ENCODE results near the gene P2RX6.

The P2RX6 gene

DNA sequence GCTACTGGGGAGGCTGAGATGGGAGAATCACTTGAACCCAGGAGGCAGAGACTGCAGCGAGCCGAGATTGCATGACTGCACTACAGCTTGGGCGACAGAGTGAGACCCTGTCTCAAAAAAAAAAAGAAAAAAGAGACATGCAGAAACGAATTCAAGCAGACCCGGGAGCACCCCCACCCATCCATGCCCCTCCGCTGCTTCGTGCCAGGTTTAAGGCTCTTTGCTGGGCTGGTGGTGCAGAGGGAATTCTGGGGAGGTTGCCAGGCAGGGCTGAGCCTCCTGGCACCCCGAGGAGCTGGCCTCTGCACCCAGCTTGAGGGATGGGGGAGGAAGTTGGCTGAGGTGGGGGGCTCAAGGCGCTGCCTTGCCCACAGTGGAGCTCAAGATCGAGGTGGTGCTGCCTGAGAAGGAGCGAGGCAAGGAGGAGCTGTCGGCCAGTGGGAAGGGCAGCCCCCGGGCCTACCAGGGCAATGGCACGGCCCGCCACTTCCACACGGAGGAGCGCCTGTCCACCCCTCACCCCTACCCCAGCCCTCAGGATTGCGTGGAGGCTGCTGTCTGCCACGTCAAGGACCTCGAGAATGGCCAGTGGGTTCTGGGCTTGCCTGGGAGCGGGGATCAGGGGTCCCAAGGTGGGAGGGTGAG is 41.9 kb upstream of the P2RX6 start:
- H2BK120ac ChIP-seq (ENCODE audit: low read depth, low read length) = no peak overlapping the region
- H2BK12ac ChIP-seq (ENCODE audit: low read length in 2 of 2) = peak overlapping the region in 1 of 2 experiments; percentile 17
- no peak overlapping the region for H3K18ac ChIP-seq (ENCODE audit: low read depth in 1 of 2, low read length in 2 of 2)
- no peak overlapping the region for H2BK5ac ChIP-seq (ENCODE audit: low read depth, low read length, poor library complexity, severe bottlenecking)
- no peak overlapping the region for H3K27ac ChIP-seq (ENCODE audit: low read length, poor library complexity, severe bottlenecking)
- H3K4ac ChIP-seq (ENCODE audit: low read depth in 1 of 2, low read length in 2 of 2) = no peak overlapping the region
- no peak overlapping the region for H2AK5ac ChIP-seq (ENCODE audit: low read length, severe bottlenecking)
- no peak overlapping the region for H3K9ac ChIP-seq (ENCODE audit: low read length)
- no peak overlapping the region for H3K4me2 ChIP-seq (ENCODE audit: low read length, poor library complexity, severe bottlenecking)
- H3K9me3 ChIP-seq (ENCODE audit: control insufficient read depth, low read length) = peaks cover under 1% of the 10 kb centered on the region
- peaks cover 0 to 14% of the 10 kb centered on the region in 2 experiments for H3K27me3 ChIP-seq (ENCODE audit: control insufficient read depth in 1 of 2, insufficient read depth in 1 of 2, low read length in 2 of 2)
- no peak overlapping the region for H3K14ac ChIP-seq (ENCODE audit: low read length in 2 of 2)
- H4K91ac ChIP-seq (ENCODE audit: low read length) = no peak overlapping the region
- H3K36me3 ChIP-seq (ENCODE audit: control insufficient read depth in 1 of 2, insufficient read depth in 2 of 2, low read depth in 1 of 2, low read length in 2 of 2) = peaks cover 0 to 3% of the 10 kb centered on the region in 2 experiments
- 84% methylated on average over 17 of the region's 21 CpGs for WGBS
- no peak overlapping the region for H3K23ac ChIP-seq (ENCODE audit: low read length in 2 of 2)
- no peak overlapping the region for H3K4me3 ChIP-seq (ENCODE audit: insufficient read depth in 1 of 2, low read depth in 1 of 2, low read length in 2 of 2)
- DNase-seq = no peak
- H2BK15ac ChIP-seq (ENCODE audit: low read depth, poor library complexity, severe bottlenecking) = no peak overlapping the region
- H4K8ac ChIP-seq (ENCODE audit: low read length) = no peak overlapping the region
- H3K79me1 ChIP-seq (replicated peaks; ENCODE audit: low read length, poor library complexity, severe bottlenecking) = no peaks in the 10 kb centered on the region
- H3K4me1 ChIP-seq (ENCODE audit: control insufficient read depth, insufficient read depth, low read depth, low read length) = peaks cover 6% of the 10 kb centered on the region
- no peak overlapping the region for H2AFZ ChIP-seq (ENCODE audit: low read depth, low read length)

DNA sequence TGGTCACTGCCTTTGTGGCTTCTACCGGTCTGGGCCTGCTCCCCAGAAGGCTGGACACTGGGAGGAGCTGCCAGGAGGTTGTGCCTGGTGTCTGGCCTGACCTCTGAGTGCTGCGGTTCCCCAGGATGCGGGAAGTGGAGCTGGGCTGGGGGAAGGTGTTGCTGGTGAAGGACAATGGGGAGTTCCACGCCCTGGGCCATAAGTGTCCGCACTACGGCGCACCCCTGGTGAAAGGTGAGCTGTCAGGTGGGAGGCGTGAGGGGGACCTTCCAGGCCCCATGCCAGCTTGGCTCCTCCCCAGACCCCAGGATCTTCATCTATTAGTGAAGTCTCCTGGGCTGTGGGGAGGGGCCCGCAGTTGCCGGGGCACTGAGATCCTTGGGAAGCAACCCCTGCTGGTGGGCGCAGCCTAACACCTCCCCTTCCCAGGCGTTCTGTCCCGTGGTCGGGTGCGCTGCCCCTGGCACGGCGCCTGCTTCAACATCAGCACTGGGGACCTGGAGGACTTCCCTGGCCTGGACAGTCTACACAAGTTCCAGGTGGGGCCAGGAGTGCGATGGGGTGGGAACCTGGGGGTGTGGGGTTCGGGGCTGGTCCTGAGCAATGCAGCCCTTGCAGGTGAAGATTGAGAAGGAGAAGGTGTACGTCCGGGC is 41.2 kb upstream of the P2RX6 start:
- Histone ChIP-seq H2BK5ac (ENCODE audit: low read depth, low read length, poor library complexity, severe bottlenecking) (no peak overlapping the region), H3K4me1 (ENCODE audit: control insufficient read depth, insufficient read depth, low read depth, low read length) (peaks cover 6% of the 10 kb centered on the region), H2AFZ (ENCODE audit: low read depth, low read length) (no peak overlapping the region), H2BK15ac (ENCODE audit: low read depth, poor library complexity, severe bottlenecking) (no peak overlapping the region), H3K9ac (ENCODE audit: low read length) (no peak overlapping the region), H3K4me3 (ENCODE audit: insufficient read depth in 1 of 2, low read depth in 1 of 2, low read length in 2 of 2) (no peak overlapping the region), H4K8ac (ENCODE audit: low read length) (no peak overlapping the region), H3K9me3 (ENCODE audit: control insufficient read depth, low read length) (peaks cover 7% of the 10 kb centered on the region), H3K36me3 (ENCODE audit: control insufficient read depth in 1 of 2, insufficient read depth in 2 of 2, low read depth in 1 of 2, low read length in 2 of 2) (peaks cover 0 to 3% of the 10 kb centered on the region in 2 experiments), H3K4me2 (ENCODE audit: low read length, poor library complexity, severe bottlenecking) (no peak overlapping the region), H3K27ac (ENCODE audit: low read length, poor library complexity, severe bottlenecking) (no peak overlapping the region), H2BK120ac (ENCODE audit: low read depth, low read length) (no peak overlapping the region), H2BK12ac (ENCODE audit: low read length in 2 of 2) (no peak overlapping the region), H3K27me3 (ENCODE audit: control insufficient read depth in 1 of 2, insufficient read depth in 1 of 2, low read length in 2 of 2) (peaks cover 0 to 14% of the 10 kb centered on the region in 2 experiments), H3K18ac (ENCODE audit: low read depth in 1 of 2, low read length in 2 of 2) (no peak overlapping the region), H4K91ac (ENCODE audit: low read length) (no peak overlapping the region), H3K23ac (ENCODE audit: low read length in 2 of 2) (no peak overlapping the region), H3K14ac (ENCODE audit: low read length in 2 of 2) (no peak overlapping the region), H2AK5ac (ENCODE audit: low read length, severe bottlenecking) (no peak overlapping the region), H3K79me1 (replicated peaks; ENCODE audit: low read length, poor library complexity, severe bottlenecking) (no peaks in the 10 kb centered on the region), H3K4ac (ENCODE audit: low read depth in 1 of 2, low read length in 2 of 2) (no peak overlapping the region)
- WGBS = 79% methylated on average over 16 of the region's 21 CpGs
- no peak for DNase-seq

DNA sequence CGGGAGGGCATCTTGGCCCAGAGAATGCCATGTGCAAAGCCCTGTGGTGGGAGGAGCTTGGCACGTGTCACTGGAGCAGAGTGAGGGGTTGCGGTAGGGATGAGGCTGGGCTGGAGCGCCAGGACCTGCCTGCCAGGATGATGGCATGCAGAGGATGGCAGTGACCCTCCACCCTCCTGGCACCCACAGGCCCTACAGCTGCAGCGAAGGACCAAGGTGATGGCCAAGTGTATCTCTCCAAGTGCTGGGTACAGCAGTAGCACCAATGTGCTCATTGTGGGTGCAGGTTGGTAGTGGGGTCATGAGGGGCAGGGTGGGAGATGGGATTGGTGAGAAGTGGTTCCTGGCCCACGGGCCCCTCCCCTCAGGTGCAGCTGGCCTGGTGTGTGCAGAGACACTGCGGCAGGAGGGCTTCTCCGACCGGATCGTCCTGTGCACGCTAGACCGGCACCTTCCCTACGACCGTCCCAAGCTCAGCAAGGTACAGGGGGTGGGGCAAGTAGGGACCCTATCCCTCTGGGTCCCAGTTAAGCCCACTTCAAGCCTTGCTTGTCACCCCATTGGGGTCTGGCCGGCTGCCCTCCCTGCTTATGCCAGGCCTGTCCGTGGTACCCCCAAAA is 40.5 kb upstream of the P2RX6 start:
- Histone ChIP-seq H3K9me3 (ENCODE audit: control insufficient read depth, low read length) (peaks cover 9% of the 10 kb centered on the region), H3K79me1 (replicated peaks; ENCODE audit: low read length, poor library complexity, severe bottlenecking) (no peaks in the 10 kb centered on the region), H3K36me3 (ENCODE audit: control insufficient read depth in 1 of 2, insufficient read depth in 2 of 2, low read depth in 1 of 2, low read length in 2 of 2) (peaks cover 0 to 3% of the 10 kb centered on the region in 2 experiments), H2BK12ac (ENCODE audit: low read length in 2 of 2) (no peak overlapping the region), H2AFZ (ENCODE audit: low read depth, low read length) (no peak overlapping the region), H3K27me3 (ENCODE audit: control insufficient read depth in 1 of 2, insufficient read depth in 1 of 2, low read length in 2 of 2) (peaks cover 0 to 17% of the 10 kb centered on the region in 2 experiments), H3K27ac (ENCODE audit: low read length, poor library complexity, severe bottlenecking) (no peak overlapping the region), H3K18ac (ENCODE audit: low read depth in 1 of 2, low read length in 2 of 2) (no peak overlapping the region), H3K4ac (ENCODE audit: low read depth in 1 of 2, low read length in 2 of 2) (no peak overlapping the region), H3K14ac (ENCODE audit: low read length in 2 of 2) (no peak overlapping the region), H3K9ac (ENCODE audit: low read length) (no peak overlapping the region), H3K4me1 (ENCODE audit: control insufficient read depth, insufficient read depth, low read depth, low read length) (peaks cover 6% of the 10 kb centered on the region), H4K8ac (ENCODE audit: low read length) (no peak overlapping the region), H2BK15ac (ENCODE audit: low read depth, poor library complexity, severe bottlenecking) (no peak overlapping the region), H3K4me3 (ENCODE audit: insufficient read depth in 1 of 2, low read depth in 1 of 2, low read length in 2 of 2) (no peak overlapping the region), H3K4me2 (ENCODE audit: low read length, poor library complexity, severe bottlenecking) (no peak overlapping the region), H3K23ac (ENCODE audit: low read length in 2 of 2) (no peak overlapping the region), H2BK120ac (ENCODE audit: low read depth, low read length) (no peak overlapping the region), H2BK5ac (ENCODE audit: low read depth, low read length, poor library complexity, severe bottlenecking) (no peak overlapping the region), H4K91ac (ENCODE audit: low read length) (no peak overlapping the region), H2AK5ac (ENCODE audit: low read length, severe bottlenecking) (no peak overlapping the region)
- 87% methylated on average over 15 of the region's 16 CpGs for WGBS
- no peak for DNase-seq

DNA sequence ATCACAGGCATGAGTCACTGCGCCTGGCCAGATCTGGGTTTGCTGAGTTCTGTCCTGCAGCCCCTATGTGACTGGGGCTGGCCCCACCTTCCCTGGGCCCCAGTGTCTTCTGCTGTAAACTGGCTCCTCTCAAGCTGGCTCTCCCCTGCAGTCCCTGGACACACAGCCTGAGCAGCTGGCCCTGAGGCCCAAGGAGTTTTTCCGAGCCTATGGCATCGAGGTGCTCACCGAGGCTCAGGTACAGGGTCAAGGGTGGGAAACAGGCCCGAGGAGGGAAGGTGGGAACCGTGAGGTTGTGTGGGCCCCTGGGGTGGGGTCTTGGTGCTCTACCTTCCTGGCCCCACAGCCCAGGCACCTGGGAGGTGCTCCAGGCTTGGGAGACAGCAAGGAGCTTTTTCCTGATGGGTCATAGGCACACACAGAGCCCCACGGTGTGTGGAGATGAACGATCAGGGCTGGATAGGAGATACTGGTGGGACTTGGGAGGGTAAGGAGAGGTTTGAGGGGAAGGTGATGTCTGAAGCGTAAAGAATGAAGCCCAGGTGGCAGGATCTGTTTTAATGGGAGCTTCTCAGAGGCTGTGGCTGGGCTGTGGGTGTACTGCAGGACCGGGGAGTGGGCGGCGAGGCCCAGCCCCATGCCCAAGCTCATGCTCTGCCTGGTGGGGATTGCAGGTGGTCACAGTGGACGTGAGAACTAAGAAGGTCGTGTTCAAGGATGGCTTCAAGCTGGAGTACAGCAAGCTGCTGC is 39.2 kb upstream of the P2RX6 start:
- no peak overlapping the region for H3K4me2 ChIP-seq (ENCODE audit: low read length, poor library complexity, severe bottlenecking)
- no peak for DNase-seq
- no peak overlapping the region for H2BK15ac ChIP-seq (ENCODE audit: low read depth, poor library complexity, severe bottlenecking)
- no peak overlapping the region for H2BK5ac ChIP-seq (ENCODE audit: low read depth, low read length, poor library complexity, severe bottlenecking)
- no peak overlapping the region for H3K14ac ChIP-seq (ENCODE audit: low read length in 2 of 2)
- H3K27ac ChIP-seq (ENCODE audit: low read length, poor library complexity, severe bottlenecking) = no peak overlapping the region
- H3K9me3 ChIP-seq (ENCODE audit: control insufficient read depth, low read length) = peaks cover 9% of the 10 kb centered on the region
- no peak overlapping the region for H2BK120ac ChIP-seq (ENCODE audit: low read depth, low read length)
- H4K91ac ChIP-seq (ENCODE audit: low read length) = no peak overlapping the region
- H4K8ac ChIP-seq (ENCODE audit: low read length) = no peak overlapping the region
- H3K4ac ChIP-seq (ENCODE audit: low read depth in 1 of 2, low read length in 2 of 2) = no peak overlapping the region
- H2AK5ac ChIP-seq (ENCODE audit: low read length, severe bottlenecking) = no peak overlapping the region
- peaks cover 6% of the 10 kb centered on the region for H3K4me1 ChIP-seq (ENCODE audit: control insufficient read depth, insufficient read depth, low read depth, low read length)
- H2AFZ ChIP-seq (ENCODE audit: low read depth, low read length) = no peak overlapping the region
- no peak overlapping the region for H3K23ac ChIP-seq (ENCODE audit: low read length in 2 of 2)
- H3K4me3 ChIP-seq (ENCODE audit: insufficient read depth in 1 of 2, low read depth in 1 of 2, low read length in 2 of 2) = no peak overlapping the region
- H3K36me3 ChIP-seq (ENCODE audit: control insufficient read depth in 1 of 2, insufficient read depth in 2 of 2, low read depth in 1 of 2, low read length in 2 of 2) = peaks cover 0 to 3% of the 10 kb centered on the region in 2 experiments
- no peak overlapping the region for H3K18ac ChIP-seq (ENCODE audit: low read depth in 1 of 2, low read length in 2 of 2)
- H2BK12ac ChIP-seq (ENCODE audit: low read length in 2 of 2) = no peak overlapping the region
- H3K79me1 ChIP-seq (replicated peaks; ENCODE audit: low read length, poor library complexity, severe bottlenecking) = no peaks in the 10 kb centered on the region
- peaks cover 0 to 17% of the 10 kb centered on the region in 2 experiments for H3K27me3 ChIP-seq (ENCODE audit: control insufficient read depth in 1 of 2, insufficient read depth in 1 of 2, low read length in 2 of 2)
- H3K9ac ChIP-seq (ENCODE audit: low read length) = no peak overlapping the region
- WGBS = 82% methylated on average over 14 of the region's 14 CpGs

Measured in mesenchymal stem cell (in vitro differentiated cells and primary cell).